Measurements from ENCODE around the gene SUCLG1. TPM values are rescaled to one million over a fixed set of nuclear protein-coding genes. Genes with fewer than 3 reads are reported as not detected.

Gene SUCLG1
- total RNA-seq, 2 donors from 2014 or later: 33.6 to 41.9 TPM

DNA sequence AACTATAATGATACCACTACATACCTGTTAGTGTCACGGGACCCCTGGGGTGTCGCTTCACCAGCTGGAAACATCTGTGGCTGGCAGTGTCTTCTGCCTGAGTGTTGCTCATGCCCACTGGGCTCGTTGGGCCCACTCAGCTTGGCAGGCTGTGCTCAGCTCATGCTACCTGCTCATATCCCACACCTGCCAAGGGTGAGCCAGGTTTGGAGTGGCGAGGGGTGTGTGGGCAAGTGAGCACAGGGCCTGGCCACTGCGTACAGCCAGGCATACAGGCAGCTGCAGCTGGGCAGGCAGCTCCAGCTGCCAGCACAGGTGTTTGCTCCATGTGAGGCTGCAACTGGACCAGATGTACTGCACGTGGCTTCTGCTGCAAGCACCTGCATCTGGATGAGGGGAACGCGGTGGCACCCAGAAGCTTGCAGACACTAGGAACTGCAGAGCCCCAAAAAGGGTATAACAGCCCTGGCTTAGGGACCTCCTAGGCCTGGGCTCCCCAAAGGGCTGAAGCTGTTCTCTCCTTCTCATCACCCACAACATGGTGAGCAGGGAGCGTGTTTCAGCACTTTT is 70.1 kb downstream of the SUCLG1 start:
- Histone ChIP-seq H3K36me3 (ENCODE audit: control insufficient read depth, insufficient read depth, low read length) (no peaks in the 10 kb centered on the region), H3K27me3 (ENCODE audit: control insufficient read depth, insufficient read depth, low read length, poor library complexity, severe bottlenecking) (peaks cover 44% of the 10 kb centered on the region), H3K9ac (ENCODE audit: extremely low read depth, low read length, poor library complexity, severe bottlenecking) (no peak overlapping the region), H3K4me1 (ENCODE audit: control insufficient read depth, insufficient read depth, low read length) (peaks cover 11% of the 10 kb centered on the region), H3K9me3 (ENCODE audit: control insufficient read depth, low read length) (peaks cover 54% of the 10 kb centered on the region), H3K27ac (ENCODE audit: low read depth, low read length) (no peak overlapping the region), H3K4me3 (ENCODE audit: low read length) (no peak overlapping the region)
- Mint-ChIP-seq H3K27me3 (ENCODE audit: insufficient read depth) (peaks cover 42% of the 10 kb centered on the region), H3K4me1 (peaks cover 30% of the 10 kb centered on the region), H3K9me3 (peaks cover 37% of the 10 kb centered on the region), H3K36me3 (ENCODE audit: low read depth) (peaks cover 4% of the 10 kb centered on the region), H3K27ac (no peak overlapping the region), H3K4me3 (no peak overlapping the region)
- DNase-seq: no peak
- WGBS, 2 experiments (ENCODE audit: insufficient coverage in 1 of 2, insufficient read length in 1 of 2): 93 to 100% methylated on average over 6 to 9 of the region's 9 CpGs
- TF ChIP-seq, protein P1, sequence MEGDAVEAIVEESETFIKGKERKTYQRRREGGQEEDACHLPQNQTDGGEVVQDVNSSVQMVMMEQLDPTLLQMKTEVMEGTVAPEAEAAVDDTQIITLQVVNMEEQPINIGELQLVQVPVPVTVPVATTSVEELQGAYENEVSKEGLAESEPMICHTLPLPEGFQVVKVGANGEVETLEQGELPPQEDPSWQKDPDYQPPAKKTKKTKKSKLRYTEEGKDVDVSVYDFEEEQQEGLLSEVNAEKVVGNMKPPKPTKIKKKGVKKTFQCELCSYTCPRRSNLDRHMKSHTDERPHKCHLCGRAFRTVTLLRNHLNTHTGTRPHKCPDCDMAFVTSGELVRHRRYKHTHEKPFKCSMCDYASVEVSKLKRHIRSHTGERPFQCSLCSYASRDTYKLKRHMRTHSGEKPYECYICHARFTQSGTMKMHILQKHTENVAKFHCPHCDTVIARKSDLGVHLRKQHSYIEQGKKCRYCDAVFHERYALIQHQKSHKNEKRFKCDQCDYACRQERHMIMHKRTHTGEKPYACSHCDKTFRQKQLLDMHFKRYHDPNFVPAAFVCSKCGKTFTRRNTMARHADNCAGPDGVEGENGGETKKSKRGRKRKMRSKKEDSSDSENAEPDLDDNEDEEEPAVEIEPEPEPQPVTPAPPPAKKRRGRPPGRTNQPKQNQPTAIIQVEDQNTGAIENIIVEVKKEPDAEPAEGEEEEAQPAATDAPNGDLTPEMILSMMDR (conservative IDR thresholded peaks at IDR 0.05): no peak

DNA sequence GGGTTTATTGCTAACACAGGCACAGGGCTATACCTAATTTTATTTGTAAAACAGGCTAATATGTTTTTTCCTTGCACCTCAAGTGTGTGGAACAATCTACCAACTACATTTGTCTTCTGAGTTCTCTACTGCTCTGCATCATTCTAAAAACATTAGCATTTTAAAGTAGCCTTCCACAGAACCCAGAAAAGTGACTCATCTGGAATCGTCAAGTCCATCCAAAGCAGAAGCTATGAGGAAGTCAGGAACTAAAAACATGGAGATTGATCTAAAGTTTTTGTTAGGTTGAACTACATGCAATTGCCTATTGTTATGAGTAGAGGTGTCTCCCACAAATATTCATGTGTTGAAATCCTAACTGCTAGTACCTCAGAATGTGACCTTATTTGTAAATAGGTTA is 70.9 kb downstream of the SUCLG1 start:
- Mint-ChIP-seq H3K27me3 (ENCODE audit: insufficient read depth) (peaks cover 48% of the 10 kb centered on the region), H3K4me1 (peaks cover 21% of the 10 kb centered on the region), H3K9me3 (peaks cover 37% of the 10 kb centered on the region), H3K36me3 (ENCODE audit: low read depth) (peaks cover 6% of the 10 kb centered on the region), H3K27ac (no peak overlapping the region), H3K4me3 (no peak overlapping the region)
- H3K9me3 ChIP-seq (ENCODE audit: control insufficient read depth, low read length): peaks cover 62% of the 10 kb centered on the region
- no peak for DNase-seq
- H3K4me3 ChIP-seq (ENCODE audit: low read length): no peak overlapping the region
- TF ChIP-seq, protein P1 (conservative IDR thresholded peaks at IDR 0.05): no peak
- no peak overlapping the region for H3K27ac ChIP-seq (ENCODE audit: low read depth, low read length)
- peaks cover 5% of the 10 kb centered on the region for H3K4me1 ChIP-seq (ENCODE audit: control insufficient read depth, insufficient read depth, low read length)
- H3K36me3 ChIP-seq (ENCODE audit: control insufficient read depth, insufficient read depth, low read length): no peaks in the 10 kb centered on the region
- 95 to 100% methylated on average over 1 of the region's 1 CpG for WGBS, 2 experiments (ENCODE audit: insufficient coverage in 1 of 2, insufficient read length in 1 of 2)
- peaks cover 53% of the 10 kb centered on the region for H3K27me3 ChIP-seq (ENCODE audit: control insufficient read depth, insufficient read depth, low read length, poor library complexity, severe bottlenecking)
- no peak overlapping the region for H3K9ac ChIP-seq (ENCODE audit: extremely low read depth, low read length, poor library complexity, severe bottlenecking)

DNA sequence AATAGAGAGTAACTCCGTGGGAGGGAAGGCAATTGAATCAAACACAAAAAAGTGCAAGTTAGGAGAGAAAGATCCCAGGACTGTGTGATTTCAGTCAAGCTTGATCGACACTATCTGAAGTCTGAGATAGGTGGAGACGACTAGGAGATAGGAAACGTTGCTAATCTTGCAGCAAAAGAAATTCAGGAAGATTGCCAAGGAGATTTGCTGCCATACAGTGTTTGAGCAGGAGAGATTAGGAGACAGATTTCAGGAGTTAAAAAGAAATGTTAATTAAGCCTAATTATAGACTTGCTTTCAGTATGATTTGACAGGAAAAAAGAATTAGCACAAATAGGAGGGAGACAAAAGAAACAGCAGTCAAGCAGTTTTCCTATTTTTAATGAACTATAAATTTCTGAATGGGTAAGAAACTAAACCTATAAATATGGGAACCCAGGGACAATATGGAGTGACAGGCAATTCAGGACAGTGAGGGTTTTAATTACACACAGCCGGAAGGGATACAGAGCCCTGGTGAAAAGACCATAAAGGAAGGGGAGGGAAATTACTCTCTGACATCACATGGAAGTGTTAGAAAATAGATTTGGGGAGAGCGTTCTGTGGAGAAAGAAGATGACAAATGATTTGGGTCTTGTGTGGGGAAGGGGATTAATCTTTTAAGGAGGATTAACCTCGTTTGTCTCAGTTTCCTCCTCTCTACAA is 72.6 kb downstream of the SUCLG1 start:
- DNase-seq: no peak
- Mint-ChIP-seq H3K36me3 (ENCODE audit: low read depth) (peaks cover 2% of the 10 kb centered on the region), H3K27me3 (ENCODE audit: insufficient read depth) (peaks cover 49% of the 10 kb centered on the region), H3K4me1 (peaks cover 19% of the 10 kb centered on the region), H3K4me3 (no peak overlapping the region), H3K9me3 (peaks cover 28% of the 10 kb centered on the region), H3K27ac (no peak overlapping the region)
- Histone ChIP-seq H3K9ac (ENCODE audit: extremely low read depth, low read length, poor library complexity, severe bottlenecking) (no peak overlapping the region), H3K27me3 (ENCODE audit: control insufficient read depth, insufficient read depth, low read length, poor library complexity, severe bottlenecking) (peaks cover 57% of the 10 kb centered on the region), H3K4me3 (ENCODE audit: low read length) (no peak overlapping the region), H3K36me3 (ENCODE audit: control insufficient read depth, insufficient read depth, low read length) (no peaks in the 10 kb centered on the region), H3K4me1 (ENCODE audit: control insufficient read depth, insufficient read depth, low read length) (peaks cover 5% of the 10 kb centered on the region), H3K9me3 (ENCODE audit: control insufficient read depth, low read length) (peaks cover 53% of the 10 kb centered on the region), H3K27ac (ENCODE audit: low read depth, low read length) (peak overlapping the region; percentile 12)
- TF ChIP-seq, protein P1 (conservative IDR thresholded peaks at IDR 0.05): no peak
- 32 to 50% methylated on average over 5 to 6 of the region's 7 CpGs for WGBS, 2 experiments (ENCODE audit: insufficient coverage in 1 of 2, insufficient read length in 1 of 2)

Measured in endodermal cell (in vitro differentiated cells).